ENCODE results near the gene CARD16.
A peak's percentile ranks its signal among the peaks of the same experiment; 100 is the strongest.

The CARD16 gene

DNA sequence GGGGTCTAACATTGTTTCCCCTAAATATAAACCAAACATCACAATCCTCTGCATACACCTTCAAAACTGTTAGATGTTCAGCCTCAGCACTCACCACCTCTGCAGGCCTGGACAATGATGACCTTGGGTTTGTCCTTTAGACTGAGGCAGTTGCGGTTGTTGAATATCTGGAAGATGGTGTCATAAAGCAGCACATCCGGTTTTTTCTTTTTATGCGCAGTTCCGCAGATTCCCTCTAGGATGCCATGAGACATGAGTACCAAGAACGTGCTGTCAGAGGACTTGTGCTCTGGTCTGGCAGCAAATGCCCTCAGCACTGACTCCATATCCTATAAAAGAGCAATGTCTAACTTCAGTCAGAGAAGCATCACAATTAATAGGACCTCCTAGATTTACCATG, 45.0 kb downstream of the CARD16 start:
- H3K4me2 ChIP-seq (ENCODE audit: low read length), result no peak overlapping the region
- no peaks in the 10 kb centered on the region for H3K79me2 ChIP-seq (ENCODE audit: control insufficient read depth, insufficient read depth, low read length)
- no peak overlapping the region for H3K9ac ChIP-seq (ENCODE audit: low read length)
- H3K56ac ChIP-seq (ENCODE audit: low read length), result no peak overlapping the region
- no peak overlapping the region for H2BK5ac ChIP-seq (ENCODE audit: low read length)
- H4K5ac ChIP-seq (ENCODE audit: low read length), result no peak overlapping the region
- H3K23ac ChIP-seq (ENCODE audit: low read length), result no peak overlapping the region
- no peaks in the 10 kb centered on the region for H3K79me1 ChIP-seq (ENCODE audit: low read length)
- no peaks in the 10 kb centered on the region for H3K4me1 ChIP-seq (ENCODE audit: control insufficient read depth, low read depth, low read length)
- no peak overlapping the region for H3K27ac ChIP-seq (ENCODE audit: low read depth, low read length)
- H3K4me3 ChIP-seq (ENCODE audit: low read length), result no peak overlapping the region
- DNase-seq, result peak; percentile 51
- no peak overlapping the region for H4K8ac ChIP-seq (ENCODE audit: low read depth, low read length)
- H3K4ac ChIP-seq (ENCODE audit: low read depth, low read length), result no peak overlapping the region
- no peak overlapping the region for H2BK15ac ChIP-seq (replicated peaks; ENCODE audit: low read depth)
- H3K36me3 ChIP-seq (ENCODE audit: control insufficient read depth, insufficient read depth, low read length), result no peaks in the 10 kb centered on the region
- H2AK5ac ChIP-seq (ENCODE audit: low read length), result no peak overlapping the region
- no CpG with 5 or more reads among the region's 5 CpGs for WGBS (ENCODE audit: extremely low coverage, insufficient coverage, low lambda C conversion rate)
- no peak overlapping the region for H2BK120ac ChIP-seq (ENCODE audit: low read depth, low read length)
- no peak overlapping the region for H3K18ac ChIP-seq (ENCODE audit: low read length)
- H3K27me3 ChIP-seq (ENCODE audit: insufficient read depth, low read length, poor library complexity), result no peaks in the 10 kb centered on the region

DNA sequence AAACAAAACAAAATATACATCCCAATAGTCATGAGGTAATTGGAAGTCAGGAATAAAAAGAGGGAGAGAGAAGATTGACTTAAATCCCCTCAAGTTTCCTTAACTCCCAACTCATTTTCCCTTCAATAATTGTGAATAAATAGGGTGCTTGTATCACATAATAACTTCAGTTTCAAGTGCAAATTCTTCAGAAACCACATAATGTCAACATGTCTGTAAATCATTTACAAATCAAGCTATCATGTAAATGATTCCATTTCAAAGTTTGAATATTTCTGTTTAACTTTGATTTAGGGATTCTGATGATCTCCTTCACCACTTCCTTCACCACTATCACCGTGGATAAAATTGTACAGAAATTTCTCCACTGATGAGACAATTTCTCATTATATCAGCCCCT, 45.4 kb downstream of the CARD16 start:
- Histone ChIP-seq H4K8ac (ENCODE audit: low read depth, low read length) (no peak overlapping the region), H3K4me3 (ENCODE audit: low read length) (no peak overlapping the region), H3K4me1 (ENCODE audit: control insufficient read depth, low read depth, low read length) (no peaks in the 10 kb centered on the region), H2AK5ac (ENCODE audit: low read length) (no peak overlapping the region), H3K79me2 (ENCODE audit: control insufficient read depth, insufficient read depth, low read length) (no peaks in the 10 kb centered on the region), H3K56ac (ENCODE audit: low read length) (no peak overlapping the region), H3K27me3 (ENCODE audit: insufficient read depth, low read length, poor library complexity) (no peaks in the 10 kb centered on the region), H3K36me3 (ENCODE audit: control insufficient read depth, insufficient read depth, low read length) (no peaks in the 10 kb centered on the region), H3K23ac (ENCODE audit: low read length) (no peak overlapping the region), H3K79me1 (ENCODE audit: low read length) (no peaks in the 10 kb centered on the region), H2BK5ac (ENCODE audit: low read length) (no peak overlapping the region), H3K9ac (ENCODE audit: low read length) (no peak overlapping the region), H4K5ac (ENCODE audit: low read length) (no peak overlapping the region), H3K4ac (ENCODE audit: low read depth, low read length) (no peak overlapping the region), H3K18ac (ENCODE audit: low read length) (no peak overlapping the region), H2BK120ac (ENCODE audit: low read depth, low read length) (no peak overlapping the region), H3K27ac (ENCODE audit: low read depth, low read length) (no peak overlapping the region), H2BK15ac (replicated peaks; ENCODE audit: low read depth) (no peak overlapping the region), H3K4me2 (ENCODE audit: low read length) (no peak overlapping the region)
- WGBS (ENCODE audit: extremely low coverage, insufficient coverage, low lambda C conversion rate), result no CpG with 5 or more reads among the region's 1 CpG
- DNase-seq, result no peak

- H3K36me3 ChIP-seq (ENCODE audit: control insufficient read depth, insufficient read depth, low read length), result no peaks in the 10 kb centered on the region
- no peak overlapping the region for H3K9ac ChIP-seq (ENCODE audit: low read length)
- no peaks in the 10 kb centered on the region for H3K79me1 ChIP-seq (ENCODE audit: low read length)
- H2BK15ac ChIP-seq (replicated peaks; ENCODE audit: low read depth), result no peak overlapping the region
- WGBS (ENCODE audit: extremely low coverage, insufficient coverage, low lambda C conversion rate), result no CpG with 5 or more reads among the region's 6 CpGs
- H3K4ac ChIP-seq (ENCODE audit: low read depth, low read length), result no peak overlapping the region
- no peak overlapping the region for H2AK5ac ChIP-seq (ENCODE audit: low read length)
- no peak overlapping the region for H4K5ac ChIP-seq (ENCODE audit: low read length)
- no peak overlapping the region for H2BK5ac ChIP-seq (ENCODE audit: low read length)
- no peaks in the 10 kb centered on the region for H3K79me2 ChIP-seq (ENCODE audit: control insufficient read depth, insufficient read depth, low read length)
- H3K23ac ChIP-seq (ENCODE audit: low read length), result no peak overlapping the region
- no peak overlapping the region for H3K4me2 ChIP-seq (ENCODE audit: low read length)
- H3K56ac ChIP-seq (ENCODE audit: low read length), result no peak overlapping the region
- H4K8ac ChIP-seq (ENCODE audit: low read depth, low read length), result no peak overlapping the region
- no peak overlapping the region for H3K4me3 ChIP-seq (ENCODE audit: low read length)
- no peak overlapping the region for H3K18ac ChIP-seq (ENCODE audit: low read length)
- no peaks in the 10 kb centered on the region for H3K27me3 ChIP-seq (ENCODE audit: insufficient read depth, low read length, poor library complexity)
- H2BK120ac ChIP-seq (ENCODE audit: low read depth, low read length), result no peak overlapping the region
- H3K27ac ChIP-seq (ENCODE audit: low read depth, low read length), result no peak overlapping the region
- no peak for DNase-seq
- H3K4me1 ChIP-seq (ENCODE audit: control insufficient read depth, low read depth, low read length), result no peaks in the 10 kb centered on the region
Measured at GRCh38 chr11:104997288-104997687, 47.8 kb downstream of the CARD16 start.

DNA sequence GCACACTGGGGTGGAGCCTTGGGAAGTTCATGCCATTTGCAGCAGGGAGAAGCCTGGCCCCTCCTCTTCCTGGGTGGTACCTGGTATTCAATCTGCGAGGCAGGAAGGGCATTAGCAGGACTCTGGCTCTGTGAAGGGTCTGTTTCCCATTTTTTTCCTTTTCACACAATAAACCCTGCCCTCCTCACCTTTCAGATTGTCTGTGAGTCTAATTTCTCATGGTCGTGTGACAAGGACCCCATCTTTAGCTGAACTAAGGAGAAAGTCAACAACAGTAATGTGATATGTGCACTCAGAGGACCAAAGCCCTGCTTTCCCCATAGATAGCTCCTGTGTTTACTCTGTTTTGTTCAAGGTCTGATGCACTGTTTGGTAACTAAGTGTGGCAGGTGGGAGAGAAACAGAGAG, 50.1 kb downstream of the CARD16 start:
- Histone ChIP-seq H3K18ac (ENCODE audit: low read length) (no peak overlapping the region), H3K27me3 (ENCODE audit: insufficient read depth, low read length, poor library complexity) (no peaks in the 10 kb centered on the region), H3K4me3 (ENCODE audit: low read length) (no peak overlapping the region), H2BK5ac (ENCODE audit: low read length) (no peak overlapping the region), H3K36me3 (ENCODE audit: control insufficient read depth, insufficient read depth, low read length) (no peaks in the 10 kb centered on the region), H3K4me2 (ENCODE audit: low read length) (no peak overlapping the region), H2BK15ac (replicated peaks; ENCODE audit: low read depth) (no peak overlapping the region), H4K5ac (ENCODE audit: low read length) (no peak overlapping the region), H3K79me2 (ENCODE audit: control insufficient read depth, insufficient read depth, low read length) (no peaks in the 10 kb centered on the region), H3K27ac (ENCODE audit: low read depth, low read length) (no peak overlapping the region), H4K8ac (ENCODE audit: low read depth, low read length) (no peak overlapping the region), H3K4me1 (ENCODE audit: control insufficient read depth, low read depth, low read length) (no peaks in the 10 kb centered on the region), H3K56ac (ENCODE audit: low read length) (no peak overlapping the region), H3K23ac (ENCODE audit: low read length) (no peak overlapping the region), H3K4ac (ENCODE audit: low read depth, low read length) (no peak overlapping the region), H2AK5ac (ENCODE audit: low read length) (no peak overlapping the region), H3K79me1 (ENCODE audit: low read length) (no peaks in the 10 kb centered on the region), H3K9ac (ENCODE audit: low read length) (no peak overlapping the region), H2BK120ac (ENCODE audit: low read depth, low read length) (no peak overlapping the region)
- DNase-seq, result no peak
- WGBS (ENCODE audit: extremely low coverage, insufficient coverage, low lambda C conversion rate), result no CpG with 5 or more reads among the region's 2 CpGs

GRCh38 chr11:104992781-104993180, 52.4 kb downstream of the CARD16 start:
- Histone ChIP-seq H3K27me3 (ENCODE audit: insufficient read depth, low read length, poor library complexity) (no peaks in the 10 kb centered on the region), H3K36me3 (ENCODE audit: control insufficient read depth, insufficient read depth, low read length) (no peaks in the 10 kb centered on the region), H3K23ac (ENCODE audit: low read length) (no peak overlapping the region), H3K18ac (ENCODE audit: low read length) (no peak overlapping the region), H3K9ac (ENCODE audit: low read length) (no peak overlapping the region), H3K56ac (ENCODE audit: low read length) (no peak overlapping the region), H3K4ac (ENCODE audit: low read depth, low read length) (no peak overlapping the region), H3K79me1 (ENCODE audit: low read length) (no peaks in the 10 kb centered on the region), H4K8ac (ENCODE audit: low read depth, low read length) (no peak overlapping the region), H3K4me2 (ENCODE audit: low read length) (no peak overlapping the region), H4K5ac (ENCODE audit: low read length) (no peak overlapping the region), H2BK5ac (ENCODE audit: low read length) (no peak overlapping the region), H2BK120ac (ENCODE audit: low read depth, low read length) (no peak overlapping the region), H3K79me2 (ENCODE audit: control insufficient read depth, insufficient read depth, low read length) (no peaks in the 10 kb centered on the region), H3K27ac (ENCODE audit: low read depth, low read length) (no peak overlapping the region), H3K4me1 (ENCODE audit: control insufficient read depth, low read depth, low read length) (no peaks in the 10 kb centered on the region), H2AK5ac (ENCODE audit: low read length) (no peak overlapping the region), H2BK15ac (replicated peaks; ENCODE audit: low read depth) (no peak overlapping the region), H3K4me3 (ENCODE audit: low read length) (no peak overlapping the region)
- no CpG with 5 or more reads among the region's 1 CpG for WGBS (ENCODE audit: extremely low coverage, insufficient coverage, low lambda C conversion rate)
- no peak for DNase-seq

DNA sequence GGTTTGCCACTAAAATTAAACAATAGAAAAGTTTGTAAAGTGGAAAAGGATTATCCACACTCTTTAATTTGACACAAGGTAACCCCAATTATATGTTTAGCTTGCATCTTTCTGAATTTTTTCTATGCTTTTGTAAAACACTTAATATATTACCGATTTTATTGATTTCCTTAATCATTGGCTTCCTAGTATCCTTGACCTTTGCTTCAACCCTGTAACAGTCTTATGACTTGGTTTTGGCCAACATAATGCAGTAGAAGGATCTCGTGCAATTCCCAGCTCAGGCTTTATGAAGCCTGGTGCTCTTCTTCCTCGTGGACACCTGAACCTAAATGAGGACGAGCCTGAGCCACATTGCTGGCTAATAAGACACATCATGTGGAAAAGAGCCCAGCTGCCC, 53.1 kb downstream of the CARD16 start:
- Histone ChIP-seq H4K8ac (ENCODE audit: low read depth, low read length) (no peak overlapping the region), H2BK15ac (replicated peaks; ENCODE audit: low read depth) (no peak overlapping the region), H3K23ac (ENCODE audit: low read length) (no peak overlapping the region), H3K79me2 (ENCODE audit: control insufficient read depth, insufficient read depth, low read length) (no peaks in the 10 kb centered on the region), H3K18ac (ENCODE audit: low read length) (no peak overlapping the region), H2AK5ac (ENCODE audit: low read length) (no peak overlapping the region), H3K36me3 (ENCODE audit: control insufficient read depth, insufficient read depth, low read length) (no peaks in the 10 kb centered on the region), H3K27me3 (ENCODE audit: insufficient read depth, low read length, poor library complexity) (no peaks in the 10 kb centered on the region), H3K4ac (ENCODE audit: low read depth, low read length) (no peak overlapping the region), H2BK120ac (ENCODE audit: low read depth, low read length) (no peak overlapping the region), H2BK5ac (ENCODE audit: low read length) (no peak overlapping the region), H3K9ac (ENCODE audit: low read length) (no peak overlapping the region), H3K79me1 (ENCODE audit: low read length) (no peaks in the 10 kb centered on the region), H3K4me3 (ENCODE audit: low read length) (no peak overlapping the region), H3K27ac (ENCODE audit: low read depth, low read length) (no peak overlapping the region), H3K4me1 (ENCODE audit: control insufficient read depth, low read depth, low read length) (no peaks in the 10 kb centered on the region), H3K56ac (ENCODE audit: low read length) (no peak overlapping the region), H4K5ac (ENCODE audit: low read length) (no peak overlapping the region), H3K4me2 (ENCODE audit: low read length) (no peak overlapping the region)
- whole genome bisulfite sequencing (ENCODE audit: extremely low coverage, insufficient coverage, low lambda C conversion rate), result no CpG with 5 or more reads among the region's 4 CpGs
- DNase-seq, result no peak

Data from mesendoderm (in vitro differentiated cells).